Testis (tissue), 2 donors: Measurements from ENCODE around the gene SOX21.

Experiments
- POLR2A ChIP-seq: fragments of 450-650 bp; IDR thresholded peaks from one replicate; pipeline ENCODE4 v1.6.1; 2017; ENCODE audit warnings: antibody characterized with exemption, mild to moderate bottlenecking, moderate library complexity
- TF ChIP-seq, protein P1 (sequence below), 3 experiments: fragments of 450-650 bp in 2 of 3; fragments of 200-600 bp in 1 of 3; sonication (generic) in 1 of 3; IDR thresholded peaks; one replicate each; pipeline ENCODE4 v1.5.1; 2016 to 2019; ENCODE audit warnings: antibody characterized with exemption in 3 of 3, mild to moderate bottlenecking in 2 of 3, moderate library complexity in 1 of 3

DNA sequence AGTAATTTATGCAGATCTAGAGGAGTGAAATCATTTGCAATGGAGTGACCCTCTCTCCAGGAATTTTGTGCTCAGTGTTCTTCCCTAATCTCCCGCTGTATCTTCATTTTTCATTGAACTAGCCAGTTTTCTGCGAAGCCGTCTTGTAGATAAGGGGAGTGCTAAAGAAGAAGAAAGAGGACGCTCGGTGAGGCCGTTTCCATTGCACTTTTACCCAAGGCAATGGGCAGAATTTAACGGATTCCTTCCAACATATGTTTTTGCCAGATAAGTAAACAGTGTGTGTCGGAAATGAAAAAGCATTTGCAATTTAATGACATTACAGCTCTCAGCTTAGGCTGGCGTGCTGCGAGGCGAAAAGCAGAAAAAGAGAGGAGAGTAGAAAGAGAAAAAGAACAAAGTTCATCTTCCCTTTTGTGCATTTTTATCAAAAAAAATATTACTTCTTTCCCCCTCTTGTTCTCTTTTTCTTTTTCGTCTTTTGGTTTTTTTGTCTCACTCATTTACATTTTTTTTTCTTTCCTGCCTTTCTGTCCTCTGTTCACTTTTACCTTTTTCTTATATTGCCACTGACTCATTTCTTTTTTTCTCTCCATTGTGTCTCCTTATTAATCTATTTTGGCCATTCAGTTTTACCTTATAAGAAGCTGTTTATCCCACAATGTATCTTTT is 49.9 kb downstream of the SOX21 start:
- TF ChIP-seq, protein P1, sequence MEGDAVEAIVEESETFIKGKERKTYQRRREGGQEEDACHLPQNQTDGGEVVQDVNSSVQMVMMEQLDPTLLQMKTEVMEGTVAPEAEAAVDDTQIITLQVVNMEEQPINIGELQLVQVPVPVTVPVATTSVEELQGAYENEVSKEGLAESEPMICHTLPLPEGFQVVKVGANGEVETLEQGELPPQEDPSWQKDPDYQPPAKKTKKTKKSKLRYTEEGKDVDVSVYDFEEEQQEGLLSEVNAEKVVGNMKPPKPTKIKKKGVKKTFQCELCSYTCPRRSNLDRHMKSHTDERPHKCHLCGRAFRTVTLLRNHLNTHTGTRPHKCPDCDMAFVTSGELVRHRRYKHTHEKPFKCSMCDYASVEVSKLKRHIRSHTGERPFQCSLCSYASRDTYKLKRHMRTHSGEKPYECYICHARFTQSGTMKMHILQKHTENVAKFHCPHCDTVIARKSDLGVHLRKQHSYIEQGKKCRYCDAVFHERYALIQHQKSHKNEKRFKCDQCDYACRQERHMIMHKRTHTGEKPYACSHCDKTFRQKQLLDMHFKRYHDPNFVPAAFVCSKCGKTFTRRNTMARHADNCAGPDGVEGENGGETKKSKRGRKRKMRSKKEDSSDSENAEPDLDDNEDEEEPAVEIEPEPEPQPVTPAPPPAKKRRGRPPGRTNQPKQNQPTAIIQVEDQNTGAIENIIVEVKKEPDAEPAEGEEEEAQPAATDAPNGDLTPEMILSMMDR (IDR thresholded peaks at IDR 0.05): no peak
- TF ChIP-seq POLR2A: no peak
